G401.6 (cell line): Measurements from ENCODE around the gene PSD2.

ENCODE experiments used
- FAIRE-seq: peaks from 2 replicates; lab custom pipeline; 2012; peaks lifted over from hg19 to GRCh38; lab: Jason Lieb, UNC

Gene PSD2

DNA sequence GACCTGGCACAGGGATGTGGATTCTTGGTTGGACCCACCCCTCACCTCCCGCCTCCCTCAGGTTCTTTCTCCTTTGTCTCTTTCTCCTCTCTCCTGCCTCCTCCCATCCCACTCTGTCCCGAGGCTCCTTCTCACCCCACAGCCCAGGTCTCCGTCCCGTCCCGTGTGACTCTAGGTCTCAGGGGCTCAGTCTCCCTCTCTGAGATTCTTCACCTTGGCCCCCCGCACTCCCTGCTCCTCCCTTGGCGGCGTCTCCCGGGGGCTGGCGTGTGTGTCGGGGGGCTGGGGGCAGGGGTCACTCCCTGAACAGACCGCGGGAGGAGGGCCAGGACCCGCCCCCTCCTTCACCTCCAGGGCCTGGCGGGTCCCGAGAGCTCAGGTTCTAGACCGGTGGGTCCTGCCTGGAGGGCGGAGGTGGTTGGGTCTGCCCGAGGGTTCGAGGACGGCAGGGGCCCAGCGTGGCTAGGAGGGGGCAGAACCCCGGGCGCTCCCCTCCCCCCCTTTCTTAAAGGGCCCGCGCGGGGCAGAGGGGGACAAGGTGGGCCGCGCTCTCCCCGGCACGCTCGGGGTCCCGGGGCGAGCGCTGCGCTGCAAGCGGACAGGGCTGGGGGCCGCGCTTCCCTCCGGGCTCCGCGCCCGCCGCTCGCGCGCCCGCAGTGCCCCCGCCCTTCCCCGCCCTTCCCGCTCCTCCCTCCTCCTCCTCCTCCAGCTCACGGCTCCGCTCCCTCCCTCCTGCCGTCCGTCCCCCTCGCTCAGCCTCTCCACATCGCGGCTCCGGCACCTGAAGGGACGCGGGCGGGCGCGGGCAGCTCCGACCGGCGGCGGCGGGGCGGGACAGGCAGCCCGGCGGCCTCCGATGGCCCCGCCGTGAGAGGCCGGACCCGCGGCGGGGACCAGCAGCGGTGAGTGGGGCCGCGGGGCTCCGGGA, at the start of gene PSD2:
TSS of gene PSD2 (plus strand) at position 735 of the 928 bp plus-strand sequence. CDS start 13,633 bp downstream, outside the sequence.
- no peak for FAIRE-seq

DNA sequence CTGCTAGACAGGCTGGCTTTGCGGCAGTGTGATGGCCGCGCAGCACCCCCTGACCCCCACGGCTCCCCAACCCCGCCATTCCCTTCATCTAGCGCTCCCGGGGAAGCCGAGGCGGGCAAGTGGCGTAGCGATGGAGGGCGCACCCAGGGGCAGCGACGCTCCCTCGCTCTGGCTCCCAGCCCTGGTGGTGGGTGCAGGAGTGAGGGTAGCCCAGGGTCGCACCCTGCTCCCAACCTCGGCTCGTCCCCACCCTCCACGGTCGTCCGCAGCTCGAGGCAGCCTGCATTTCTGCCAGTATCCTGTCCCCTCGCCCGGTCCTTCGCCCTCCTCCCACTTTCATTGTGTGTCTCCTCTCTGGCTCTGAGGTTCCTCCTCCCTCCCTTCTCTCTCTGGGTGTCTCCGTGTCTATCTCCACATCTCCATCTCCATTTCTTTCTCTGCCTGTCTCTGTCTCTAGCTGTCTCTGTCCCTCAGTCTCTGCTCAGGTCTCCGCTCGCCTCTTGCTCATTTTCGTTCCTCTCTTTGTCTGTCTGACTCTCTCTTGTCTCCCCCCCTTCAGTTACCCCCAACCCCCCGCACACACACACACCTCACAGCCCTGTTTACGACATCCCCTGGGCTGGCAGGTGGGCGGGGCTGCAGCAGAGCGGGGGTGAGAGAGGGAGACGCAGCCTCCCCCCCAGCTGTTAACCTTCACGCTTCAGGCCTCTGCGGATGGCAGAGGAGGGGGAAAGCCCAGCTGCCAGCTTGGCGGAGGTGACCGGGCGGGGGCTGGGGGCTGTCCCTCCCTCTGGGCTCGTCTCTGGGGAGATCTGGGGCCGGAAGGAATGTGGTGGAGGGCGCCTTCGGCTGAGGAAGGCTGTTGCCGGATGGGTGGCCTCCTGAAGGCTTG, 48.7 kb upstream of the PSD2 start:
- no peak for FAIRE-seq

DNA sequence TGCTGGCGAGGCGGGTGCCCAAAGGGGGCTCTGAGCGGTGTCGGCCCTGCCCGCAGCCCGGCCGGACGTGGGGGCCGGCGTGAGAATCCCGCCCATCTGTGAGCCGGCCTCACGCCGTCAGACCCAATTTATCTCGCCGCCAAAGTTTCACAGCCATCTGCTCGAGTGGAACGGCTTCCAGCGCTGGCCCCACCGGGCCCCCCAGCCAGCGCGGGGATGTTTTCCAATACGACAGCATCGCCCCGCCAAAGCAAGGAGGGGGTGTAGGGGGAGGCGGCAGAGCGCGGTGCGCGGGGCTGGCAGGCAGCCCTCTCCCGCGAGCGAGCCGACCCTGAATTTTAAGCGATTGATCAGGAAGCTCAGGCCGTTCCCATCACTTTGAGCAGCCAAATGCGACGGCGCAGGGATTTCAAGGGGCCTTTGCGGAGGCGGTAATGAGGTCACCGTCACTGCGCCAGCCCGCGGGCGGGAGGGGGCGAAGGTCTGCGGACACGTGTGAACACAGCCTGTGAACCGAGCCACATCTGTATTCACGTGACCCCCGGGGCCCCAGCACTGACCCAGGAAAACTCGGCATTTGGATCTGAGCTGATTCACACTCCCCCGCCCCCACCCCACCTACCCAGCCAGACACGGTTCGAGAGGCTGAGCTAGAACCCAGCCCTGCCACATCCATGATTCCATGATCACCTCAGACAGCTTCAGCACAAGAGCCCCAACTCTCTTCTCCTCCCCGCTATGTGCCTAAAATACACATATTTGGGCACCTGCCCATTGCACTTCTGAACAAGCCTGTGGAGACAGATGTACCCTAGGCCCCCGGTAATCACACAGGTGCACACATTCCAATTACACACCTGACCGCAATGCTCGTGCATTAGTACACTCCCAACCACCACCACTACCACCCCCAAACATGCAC, 47.8 kb upstream of the PSD2 start:
- FAIRE-seq: no peak

DNA sequence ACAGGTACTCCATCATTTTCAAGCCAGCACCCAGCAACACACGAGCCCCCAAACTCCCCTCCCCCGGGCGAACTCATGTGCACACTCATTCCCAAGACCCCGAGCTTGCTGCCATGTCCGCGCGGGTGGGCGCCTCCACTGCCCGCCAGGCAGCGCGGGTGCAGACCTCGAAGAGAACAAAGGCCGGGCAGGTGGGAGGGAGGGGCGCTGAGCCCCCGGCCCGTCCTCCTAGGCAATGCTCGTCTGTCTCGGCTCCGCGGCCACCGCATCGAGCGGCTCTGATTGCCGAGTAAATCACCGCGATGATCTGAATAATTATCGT, 47.1 kb upstream of the PSD2 start:
- FAIRE-seq: no peak

DNA sequence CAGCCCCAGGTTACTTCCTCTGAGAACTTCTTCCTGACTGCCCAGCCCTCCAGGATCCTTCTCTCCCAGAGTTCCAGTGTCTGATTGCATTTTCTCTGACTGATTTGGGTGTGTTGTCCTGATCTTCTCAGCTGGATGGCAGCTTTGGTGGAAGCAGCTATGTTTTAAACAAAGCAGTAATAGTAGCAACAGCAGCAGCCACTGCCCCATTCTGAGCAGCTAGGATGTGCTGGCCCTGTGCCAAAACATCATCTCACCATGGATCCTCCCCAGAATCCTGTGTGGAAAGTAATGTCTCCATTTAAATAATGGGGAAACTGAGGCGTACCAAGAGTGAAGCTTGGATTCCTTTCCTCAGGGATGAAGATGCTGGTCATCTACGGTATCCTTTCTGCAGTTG, 46.4 kb upstream of the PSD2 start:
- no peak for FAIRE-seq

DNA sequence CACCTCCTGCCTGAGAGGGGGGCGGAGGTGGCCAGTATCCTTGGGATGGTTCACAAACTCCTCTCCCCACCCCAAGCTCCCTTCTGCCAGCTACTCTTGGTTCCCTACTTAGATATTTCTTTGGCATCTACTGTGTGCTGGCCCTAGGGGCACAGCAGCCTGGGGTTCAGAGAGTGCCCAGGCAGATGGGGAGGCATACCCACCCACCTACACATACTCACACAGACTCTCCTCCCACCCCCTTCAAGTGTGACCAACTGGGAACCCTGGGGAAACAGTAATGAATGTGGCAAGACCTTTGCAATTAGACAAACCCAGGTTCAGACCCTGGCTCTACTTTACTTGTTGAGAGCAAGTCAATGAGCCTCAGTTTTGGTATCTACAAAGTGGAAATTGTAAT, 44.4 kb upstream of the PSD2 start:
- FAIRE-seq: no peak

DNA sequence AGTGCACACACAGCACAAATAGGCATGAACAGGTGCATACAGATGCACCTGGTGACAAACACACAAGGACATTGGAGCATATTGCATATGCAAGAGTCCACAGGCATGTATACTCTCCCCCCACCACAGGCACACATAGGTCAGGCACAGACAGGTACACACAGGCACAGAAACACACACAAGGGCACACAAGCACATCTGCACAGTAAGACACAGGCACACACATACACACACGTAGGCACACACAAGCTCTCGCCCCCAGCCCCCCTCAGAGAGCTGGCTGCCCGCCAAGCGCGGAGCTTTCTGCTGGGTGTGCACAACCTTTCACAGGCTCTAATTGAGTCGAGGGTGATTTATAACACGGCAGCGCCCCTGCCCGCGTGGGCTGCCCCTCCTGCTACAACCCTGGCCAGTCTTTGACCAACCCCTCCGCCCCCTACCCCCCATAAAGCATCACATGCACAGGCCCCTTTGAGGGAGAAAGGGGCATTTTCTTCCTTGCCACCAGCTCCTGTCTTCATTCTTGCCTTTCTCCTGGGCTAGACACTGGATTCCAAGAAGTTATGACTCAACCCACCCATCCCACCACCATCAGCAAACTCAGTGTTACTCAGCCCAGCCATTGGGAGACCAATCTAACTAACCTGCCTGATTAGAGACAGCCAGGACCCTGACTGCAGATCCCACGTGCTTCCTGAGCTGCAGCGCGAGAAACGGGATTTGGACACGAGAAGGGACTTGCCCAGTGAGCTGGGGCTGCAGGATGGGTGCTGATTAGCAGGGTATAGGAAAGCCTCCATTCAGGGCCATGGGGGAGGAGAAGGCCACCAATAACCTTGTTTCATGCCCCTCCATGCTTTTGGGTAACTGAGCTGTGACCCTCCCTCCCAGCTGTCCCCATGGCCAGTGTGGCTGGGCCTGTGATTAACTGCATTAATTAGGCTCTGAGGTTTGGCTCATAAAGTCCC, 42.8 kb upstream of the PSD2 start:
- no peak for FAIRE-seq

DNA sequence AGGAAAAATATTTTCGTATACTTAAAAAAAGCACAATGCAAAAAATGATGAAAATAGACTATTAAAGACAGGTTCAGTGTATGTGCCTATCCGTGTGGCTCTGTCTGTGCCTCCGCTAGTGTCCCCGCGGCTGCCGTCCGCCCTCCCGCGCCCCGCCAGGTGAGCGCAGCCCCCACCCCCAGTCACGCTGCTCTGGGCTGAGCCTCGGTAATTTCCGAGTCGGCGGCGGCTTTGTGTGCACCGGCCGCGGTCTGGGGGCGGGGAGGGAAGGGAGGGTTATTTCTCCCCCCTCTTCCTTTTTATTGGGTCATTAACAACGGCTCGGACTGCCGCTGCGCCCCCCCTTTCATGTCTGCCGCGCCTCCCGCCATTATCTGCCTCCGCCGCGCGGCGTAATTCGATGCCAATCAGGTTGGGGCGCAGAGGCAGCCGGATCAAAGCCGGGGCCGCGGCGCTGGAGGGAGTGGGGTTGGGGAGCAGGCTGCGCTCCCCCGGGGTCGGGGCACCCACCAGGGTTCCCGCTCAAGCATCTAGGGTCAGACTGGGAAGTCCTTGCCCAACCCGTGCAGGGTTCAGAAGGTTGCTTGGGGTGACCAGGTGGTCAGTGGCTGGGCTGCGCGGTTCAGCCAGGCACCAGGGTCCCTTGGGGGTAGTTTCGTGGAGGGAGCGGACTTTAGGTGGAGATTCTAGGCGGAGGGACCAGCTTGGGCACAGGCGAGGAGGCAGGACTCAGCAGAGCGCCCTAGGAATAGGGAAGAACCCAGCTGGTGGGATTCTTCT, 39.5 kb upstream of the PSD2 start:
- FAIRE-seq: no peak

DNA sequence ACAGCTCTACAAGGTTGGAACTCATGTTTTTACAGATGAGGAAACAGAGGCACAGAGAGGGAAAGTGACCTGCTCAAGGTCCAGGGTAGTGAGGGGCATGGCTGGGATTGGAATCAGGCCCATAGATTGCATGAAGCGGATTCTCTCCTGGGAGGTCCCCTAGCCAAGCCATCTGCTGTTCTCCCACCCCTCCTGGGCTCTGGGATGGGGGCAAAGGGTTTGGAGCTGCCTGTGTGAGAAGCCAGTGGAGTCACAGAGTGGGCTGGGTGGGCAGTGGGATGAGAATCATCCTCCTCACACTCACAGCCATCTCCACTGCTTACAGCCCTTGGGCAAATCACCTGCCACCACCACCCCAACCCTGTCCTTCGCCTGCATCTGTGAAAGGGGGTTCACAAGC, 38.6 kb upstream of the PSD2 start:
- no peak for FAIRE-seq

DNA sequence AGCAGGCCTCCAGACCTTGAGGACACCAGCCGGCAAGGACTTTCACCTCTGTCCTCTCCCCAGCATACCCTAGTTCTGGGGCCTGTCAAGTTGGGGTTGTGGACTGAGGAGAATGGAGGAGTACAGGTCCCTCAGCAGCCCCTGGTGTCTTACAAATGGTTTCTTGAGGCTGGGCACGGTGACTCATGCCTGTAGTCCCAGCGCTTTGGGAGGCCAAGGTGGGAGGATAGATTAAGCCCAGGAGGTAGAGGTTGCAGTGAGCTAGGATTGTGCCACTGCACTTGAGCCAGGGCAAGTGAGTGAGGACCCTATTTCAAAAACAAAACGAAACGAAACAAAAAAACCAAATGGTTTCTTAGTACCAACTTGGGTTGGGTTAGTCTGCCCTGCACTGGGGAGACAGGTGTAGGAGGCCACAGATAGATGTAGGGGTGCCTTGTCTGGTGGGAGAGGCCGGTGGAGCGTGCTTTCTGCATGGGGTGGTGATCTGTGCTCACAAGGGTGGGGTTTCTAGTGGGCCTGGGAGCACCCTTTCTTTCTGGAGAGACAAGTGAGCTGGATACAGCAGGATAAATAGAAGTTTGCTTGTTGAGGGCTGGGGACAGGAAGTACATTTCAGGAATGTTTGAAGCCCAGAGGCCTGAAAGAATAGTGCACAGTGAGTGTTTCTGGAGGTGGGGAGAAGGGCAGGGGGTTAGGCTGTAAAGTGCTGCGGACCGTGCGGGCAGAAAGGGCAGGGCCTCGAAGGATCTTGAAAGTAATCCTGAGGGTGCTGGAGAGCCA, 37.7 kb upstream of the PSD2 start:
- no peak for FAIRE-seq

DNA sequence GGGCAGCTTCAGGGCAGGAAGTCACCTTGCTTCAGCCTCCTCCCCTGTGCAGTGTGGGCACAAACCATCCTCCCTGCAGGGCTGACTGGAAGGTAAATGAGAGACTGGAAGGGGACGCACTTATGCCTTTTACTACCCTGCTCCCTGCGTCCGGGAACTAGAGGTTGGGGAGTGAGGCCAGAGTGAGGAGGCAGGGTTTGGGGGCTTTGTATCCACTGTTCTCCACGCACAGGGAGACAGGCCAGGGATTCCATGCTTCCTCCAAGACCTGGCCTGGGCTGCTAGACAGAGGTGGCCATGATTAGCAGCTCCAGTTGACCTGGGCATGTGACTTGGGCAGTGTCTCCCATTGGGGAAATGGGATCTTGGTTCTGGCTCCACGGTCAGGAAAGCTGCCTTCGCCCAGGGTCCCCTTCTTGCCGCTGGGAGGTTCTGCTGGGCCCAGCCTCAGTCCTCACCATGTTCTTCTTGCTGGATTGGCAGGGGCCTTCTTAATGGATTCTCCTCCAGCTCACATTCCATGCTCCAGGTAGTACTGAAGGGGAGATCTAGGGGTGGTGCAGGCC, 37.0 kb upstream of the PSD2 start:
- no peak for FAIRE-seq

DNA sequence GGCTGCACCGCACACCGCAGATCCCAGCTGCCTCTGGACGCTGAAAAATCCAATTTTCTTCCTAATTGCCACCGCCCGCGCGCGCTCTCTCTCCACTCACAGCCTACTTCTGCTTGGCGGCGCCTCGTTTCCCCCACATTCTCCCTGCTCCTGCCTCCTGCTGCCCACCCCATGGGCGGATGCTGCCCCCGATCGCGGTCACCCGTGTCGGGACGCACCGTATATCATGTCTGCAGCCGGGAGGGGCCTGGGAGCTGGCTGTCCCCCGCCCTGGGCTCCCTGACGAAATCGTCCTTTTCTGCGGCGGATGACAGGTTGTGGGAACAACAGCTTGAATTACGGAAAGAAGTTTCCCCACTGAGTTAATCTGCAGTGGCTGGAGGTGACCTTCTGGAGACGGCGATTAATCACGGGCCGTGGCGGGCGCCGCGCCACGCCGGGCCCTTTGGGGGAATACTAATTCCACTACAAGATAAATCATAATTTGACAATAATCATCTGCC, 36.3 kb upstream of the PSD2 start:
- no peak for FAIRE-seq

DNA sequence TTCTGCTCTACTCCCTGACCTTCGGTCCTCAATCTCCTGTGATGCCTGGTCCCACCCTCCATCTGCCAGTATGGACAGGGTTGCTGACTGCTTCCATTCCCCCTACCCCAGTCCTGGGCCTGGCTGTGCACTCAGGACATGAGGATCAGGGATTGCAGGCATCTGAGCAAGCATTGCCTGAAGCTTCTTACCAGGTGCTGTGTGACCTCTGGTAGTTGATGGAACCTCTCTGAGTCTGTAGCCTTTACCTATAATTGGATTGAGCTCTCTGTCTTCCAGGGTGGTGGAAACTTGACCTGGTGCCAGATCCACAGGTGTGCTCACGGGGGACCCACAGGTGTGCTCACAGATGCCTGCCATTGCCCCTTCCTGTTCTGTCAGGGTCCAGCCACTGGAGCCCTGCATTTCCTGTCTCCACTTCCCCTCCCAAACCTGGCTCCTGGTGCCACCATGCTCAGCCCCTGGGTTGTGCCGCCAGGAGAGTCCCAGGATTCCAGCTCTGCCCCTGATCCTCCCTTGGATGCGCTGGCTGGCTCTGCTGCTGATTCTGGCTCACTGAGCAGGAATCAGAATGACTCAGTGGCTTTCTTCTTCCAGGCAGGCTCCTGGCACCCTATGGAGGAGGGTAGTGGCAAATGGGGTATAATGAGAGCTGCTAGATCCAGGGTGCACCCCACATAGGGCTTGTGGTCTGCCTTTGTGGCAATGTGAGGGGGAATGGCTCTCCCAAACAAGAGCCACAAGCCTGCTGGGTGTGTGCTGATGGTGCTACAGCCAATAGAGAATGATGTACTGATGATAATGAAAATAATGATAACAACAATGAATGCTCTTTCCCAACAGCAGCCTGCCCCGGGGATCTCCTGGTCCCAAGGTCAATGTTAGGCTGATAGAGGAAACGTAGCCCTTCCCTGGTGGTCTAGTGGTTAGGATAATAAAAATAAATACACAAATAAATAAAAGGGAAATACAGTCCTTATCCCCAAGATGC, 35.2 kb upstream of the PSD2 start:
- no peak for FAIRE-seq

DNA sequence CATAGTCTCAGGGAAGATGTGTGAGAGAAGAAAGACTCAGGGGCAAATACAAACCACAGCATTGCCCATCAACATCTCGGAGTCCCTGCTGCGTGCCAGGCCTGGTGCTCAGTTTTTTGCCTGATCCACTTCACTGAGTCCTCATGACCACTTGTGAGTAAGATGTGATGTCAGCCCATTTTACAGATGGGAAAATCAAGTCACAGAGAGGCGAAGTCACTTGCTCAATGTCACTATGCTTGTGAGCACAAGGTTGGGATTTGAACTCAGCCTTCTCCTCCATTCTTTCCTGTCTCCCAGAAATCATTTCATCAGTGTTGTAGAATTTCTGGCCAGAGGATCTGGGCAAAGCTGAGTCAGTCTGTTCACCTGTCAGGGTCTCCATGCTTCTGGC, 34.6 kb upstream of the PSD2 start:
- no peak for FAIRE-seq

DNA sequence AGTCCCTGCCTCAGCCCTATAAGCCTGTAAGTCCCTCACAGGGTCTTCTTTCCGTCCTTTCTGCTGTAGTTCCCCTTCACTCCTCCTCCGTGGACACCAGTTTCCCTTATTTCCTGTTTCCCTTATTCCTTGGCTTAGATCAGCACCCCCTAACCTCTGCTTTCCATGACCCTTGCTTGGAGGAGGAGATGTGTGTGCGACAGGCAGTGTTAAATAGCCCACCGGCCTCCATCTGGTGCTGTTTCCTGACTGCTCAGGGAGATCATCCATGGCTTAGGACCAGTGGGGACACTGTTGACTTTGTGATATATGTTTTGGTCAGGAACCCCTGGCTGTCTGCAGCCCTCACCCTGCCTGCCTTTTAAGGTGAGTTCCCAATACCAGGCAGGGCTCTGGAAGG, 34.1 kb upstream of the PSD2 start:
- no peak for FAIRE-seq

DNA sequence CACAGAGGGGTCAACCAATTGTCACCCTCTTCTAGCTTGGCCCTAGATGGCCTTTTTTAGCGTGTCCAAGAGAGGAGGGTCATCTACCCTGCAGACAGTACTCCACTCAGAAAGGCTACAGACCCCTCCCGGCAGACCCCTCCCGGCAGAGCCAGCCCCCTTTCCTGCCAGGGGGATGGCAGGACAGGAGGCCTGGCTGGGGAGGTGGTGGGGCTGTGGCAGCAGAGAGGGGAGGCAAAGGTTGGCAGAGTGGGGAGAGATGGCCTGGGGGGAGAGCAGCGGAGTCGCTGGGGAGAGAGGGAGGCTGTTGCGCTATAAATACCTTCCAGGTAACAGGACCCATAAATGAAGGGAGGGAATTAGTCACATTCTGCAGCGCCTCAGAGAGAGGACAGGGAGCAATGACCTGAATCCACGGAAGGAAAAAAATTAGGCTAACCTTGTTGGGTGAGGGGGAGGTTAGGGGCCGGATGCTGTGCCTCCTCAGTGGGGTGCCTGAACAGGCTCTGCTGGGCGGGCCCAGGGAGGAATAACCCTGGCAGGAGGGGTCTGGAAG, 32.9 kb upstream of the PSD2 start:
- FAIRE-seq: no peak

DNA sequence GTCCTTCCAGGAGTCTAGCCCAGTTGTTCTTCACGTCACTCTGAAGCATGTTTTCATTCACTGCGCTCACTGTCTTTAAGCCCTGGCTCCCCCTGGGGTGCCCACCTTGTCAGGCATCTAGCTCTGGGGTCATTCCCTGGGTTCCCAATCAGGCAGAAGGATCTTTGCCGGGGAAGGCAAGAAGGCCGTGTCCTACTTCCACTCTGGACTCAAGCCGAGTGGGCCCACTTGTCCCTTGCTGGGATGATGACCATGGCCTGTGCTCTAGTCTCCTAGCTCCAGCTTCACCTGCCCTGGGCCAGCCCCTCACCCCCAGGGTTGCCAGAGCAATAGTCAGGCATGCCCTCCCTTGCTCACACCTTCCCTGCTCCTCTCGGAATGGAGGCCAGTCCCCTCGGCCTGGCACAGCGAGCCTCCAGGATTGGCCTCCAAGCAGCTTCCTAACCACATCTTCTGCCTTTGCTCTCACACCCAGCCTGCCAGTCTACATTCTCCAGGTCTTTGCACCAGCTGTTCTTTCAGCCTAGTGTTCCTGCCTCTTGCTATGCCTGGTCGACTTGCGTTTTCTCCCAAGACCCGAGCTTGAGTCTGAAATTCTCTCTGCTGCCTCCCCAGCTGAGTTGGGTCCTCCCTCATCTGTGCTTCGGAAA, 32.2 kb upstream of the PSD2 start:
- FAIRE-seq: peak; percentile 82
